Sigmoid colon (tissue), 7 donors: ENCODE results near the gene LYL1. TPM values are rescaled to one million over a fixed set of nuclear protein-coding genes. Genes with fewer than 3 reads are reported as not detected.

Experiments used
- DNase-seq: peaks from one replicate; pipeline ENCODE4 v3.0.0-alpha.2; 2019
- H3K27ac ChIP-seq, 4 donors: fragments of 200-600 bp; sonication (generic); one replicate each; pipeline ENCODE4 v1.5.1; 2016 to 2019; ENCODE audit warnings: mild to moderate bottlenecking in 1 of 4
- H3K27me3 ChIP-seq, 3 donors: fragments of 200-600 bp; sonication (generic); one replicate each; pipeline ENCODE4 v1.5.1; 2019; ENCODE audit warnings: mild to moderate bottlenecking in 1 of 3
- H3K36me3 ChIP-seq, 4 donors: fragments of 200-600 bp; sonication (generic); one replicate each; pipeline ENCODE4 v1.5.1; 2016 to 2019
- H3K4me1 ChIP-seq, 4 donors: fragments of 200-600 bp; sonication (generic); one replicate each; pipeline ENCODE4 v1.5.1; 2017 to 2019
- H3K4me3 ChIP-seq, 4 donors: fragments of 200-600 bp; sonication (generic); one replicate each; pipeline ENCODE4 v1.5.1; 2017 to 2019; ENCODE audit warnings: mild to moderate bottlenecking in 2 of 4, moderate library complexity in 1 of 4
- H3K9me3 ChIP-seq, 4 donors: fragments of 200-600 bp in 3 of 4; sonication (generic) in 3 of 4; one replicate each; pipeline versions ENCODE4 v1.5.1 to v1.6.1; 2013 to 2019
- EP300 ChIP-seq, 4 donors: sonication (generic); formaldehyde crosslinking; IDR thresholded peaks; one replicate each; pipeline ENCODE4 v1.6.1; 2017; ENCODE audit warnings: antibody characterized with exemption in 4 of 4
- POLR2A ChIP-seq, 2 donors: fragments of 450-650 bp; IDR thresholded peaks; one replicate each; pipeline ENCODE4 v1.6.1; 2016; ENCODE audit warnings: antibody characterized with exemption in 2 of 2, mild to moderate bottlenecking in 2 of 2, moderate library complexity in 2 of 2
- POLR2AphosphoS5 ChIP-seq, 4 donors: sonication (generic); formaldehyde crosslinking; IDR thresholded peaks; one replicate each; pipeline ENCODE4 v1.6.1; 2017; ENCODE audit warnings: antibody characterized with exemption in 4 of 4
- WGBS, 2 donors: extraction: QIAGEN DNeasy Blood & Tissue Kit; methylation state at CpG; one replicate each; pipeline ENCODE4 v1.1.7; 2013; 5-methylcytosine and 5-hydroxymethylcytosine counted together
- intact Hi-C: fragments of 100-400 bp; cut with DNase I; formaldehyde crosslinking; loops from one replicate; pipeline ENCODE4 v1.15.1; 2023
- polyA plus RNA-seq, 3 donors: library from polyadenylated mRNA; stranded (reverse); fragments of 200-250 nt; gene quantifications; one replicate each; pipeline ENCODE4 v1.2.3, GENCODE V29; 2013
- total RNA-seq, 4 donors: library from RNA; depleted of rRNA; stranded (reverse); fragments of >200 nt; gene quantifications; one replicate each; pipeline ENCODE4 v1.1.0, GENCODE V29; 2016
- TF ChIP-seq, protein P1 (sequence below), 4 experiments: fragments of 450-650 bp in 3 of 4; fragments of 200-600 bp in 1 of 4; IDR thresholded peaks; one replicate each; pipeline ENCODE4 v1.5.1; 2016 to 2019; ENCODE audit warnings: antibody characterized with exemption in 4 of 4, mild to moderate bottlenecking in 3 of 4, moderate library complexity in 2 of 4
- donor health status: healthy with polysubstance abuse.
- donor health status: Bipolar disorder and iron deficiency.
- donor health status: healthy.

The LYL1 gene
- total and polyA plus RNA-seq, 7 donors: 3.0 to 18.4 (median 13.8) TPM

- no peaks in the 10 kb centered on the region for H3K27me3 ChIP-seq
- no peaks in the 10 kb centered on the region for H3K9me3 ChIP-seq
- WGBS, 2 donors: 96% methylated on average over 60 of the region's 60 CpGs
- peaks cover 0 to 52% (median 28%) of the 10 kb centered on the region in 4 donors for H3K36me3 ChIP-seq
- H3K4me3 ChIP-seq: no peak overlapping the region
- intact Hi-C loops: no loop called here
- no peak for DNase-seq
- H3K27ac ChIP-seq: peak overlapping the region in 3 of 4 donors; percentile 4 to 60 (median 36)
- no peak for TF ChIP-seq POLR2A (IDR thresholded peaks at IDR 0.05)
- TF ChIP-seq, protein P1, sequence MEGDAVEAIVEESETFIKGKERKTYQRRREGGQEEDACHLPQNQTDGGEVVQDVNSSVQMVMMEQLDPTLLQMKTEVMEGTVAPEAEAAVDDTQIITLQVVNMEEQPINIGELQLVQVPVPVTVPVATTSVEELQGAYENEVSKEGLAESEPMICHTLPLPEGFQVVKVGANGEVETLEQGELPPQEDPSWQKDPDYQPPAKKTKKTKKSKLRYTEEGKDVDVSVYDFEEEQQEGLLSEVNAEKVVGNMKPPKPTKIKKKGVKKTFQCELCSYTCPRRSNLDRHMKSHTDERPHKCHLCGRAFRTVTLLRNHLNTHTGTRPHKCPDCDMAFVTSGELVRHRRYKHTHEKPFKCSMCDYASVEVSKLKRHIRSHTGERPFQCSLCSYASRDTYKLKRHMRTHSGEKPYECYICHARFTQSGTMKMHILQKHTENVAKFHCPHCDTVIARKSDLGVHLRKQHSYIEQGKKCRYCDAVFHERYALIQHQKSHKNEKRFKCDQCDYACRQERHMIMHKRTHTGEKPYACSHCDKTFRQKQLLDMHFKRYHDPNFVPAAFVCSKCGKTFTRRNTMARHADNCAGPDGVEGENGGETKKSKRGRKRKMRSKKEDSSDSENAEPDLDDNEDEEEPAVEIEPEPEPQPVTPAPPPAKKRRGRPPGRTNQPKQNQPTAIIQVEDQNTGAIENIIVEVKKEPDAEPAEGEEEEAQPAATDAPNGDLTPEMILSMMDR (IDR thresholded peaks at IDR 0.05): no peak
- no peak for TF ChIP-seq EP300 (IDR thresholded peaks at IDR 0.05)
- TF ChIP-seq POLR2AphosphoS5 (IDR thresholded peaks at IDR 0.05): no peak
- peaks cover 0 to 27% (median 9%) of the 10 kb centered on the region in 4 donors for H3K4me1 ChIP-seq
These were observed 32.7 kb upstream of the LYL1 start for GRCh38 chr19:13135068-13136062.

DNA sequence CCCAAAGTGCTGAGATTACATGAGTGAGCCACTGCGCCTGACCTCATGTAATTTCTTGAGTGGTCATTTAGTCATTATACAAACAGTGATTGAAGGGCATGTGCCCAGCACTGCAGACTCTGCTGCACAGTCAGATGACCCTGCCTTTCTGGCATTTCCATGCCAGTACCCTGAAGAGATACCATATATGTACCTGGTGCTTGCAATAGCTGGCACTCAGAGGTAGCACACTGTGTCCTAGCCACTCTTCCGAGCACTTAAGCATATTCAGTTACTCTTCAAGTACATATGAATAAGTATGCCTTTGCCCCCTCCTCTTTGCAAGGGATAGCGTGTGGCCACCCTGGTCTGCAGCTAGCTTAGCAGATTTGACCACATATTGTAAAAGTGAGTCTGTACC is 32.0 kb upstream of the LYL1 start:
- Histone ChIP-seq H3K4me1 (peaks cover 0 to 27% (median 9%) of the 10 kb centered on the region in 4 donors), H3K27me3 (no peaks in the 10 kb centered on the region), H3K4me3 (no peak overlapping the region), H3K9me3 (no peaks in the 10 kb centered on the region), H3K36me3 (peaks cover 0 to 46% (median 28%) of the 10 kb centered on the region in 4 donors), H3K27ac (peak overlapping the region; percentile 1 to 60 (median 20))
- TF ChIP-seq POLR2AphosphoS5 (IDR thresholded peaks at IDR 0.05): peak in 1 of 4 donors; percentile 18
- TF ChIP-seq EP300 (IDR thresholded peaks at IDR 0.05): peak in 1 of 4 donors; percentile 43
- TF ChIP-seq, protein P1 (IDR thresholded peaks at IDR 0.05): no peak
- no peak for TF ChIP-seq POLR2A (IDR thresholded peaks at IDR 0.05)
- WGBS, 2 donors: 96 to 97% methylated on average over 3 of the region's 3 CpGs
- intact Hi-C loops: no loop called here
- no peak for DNase-seq

- H3K27me3 ChIP-seq: no peaks in the 10 kb centered on the region
- no peak for DNase-seq
- WGBS, 2 donors: 83% methylated on average over 12 of the region's 12 CpGs
- intact Hi-C loops: no loop called here
- H3K9me3 ChIP-seq: no peaks in the 10 kb centered on the region
- TF ChIP-seq EP300 (IDR thresholded peaks at IDR 0.05) (no peak), POLR2A (IDR thresholded peaks at IDR 0.05) (no peak), POLR2AphosphoS5 (IDR thresholded peaks at IDR 0.05) (no peak)
- TF ChIP-seq, protein P1 (IDR thresholded peaks at IDR 0.05): no peak
- H3K27ac ChIP-seq: peak overlapping the region; percentile 1 to 60 (median 20)
- H3K4me1 ChIP-seq: peaks cover 0 to 27% (median 9%) of the 10 kb centered on the region in 4 donors
- no peak overlapping the region for H3K4me3 ChIP-seq
- peaks cover 0 to 34% (median 23%) of the 10 kb centered on the region in 4 donors for H3K36me3 ChIP-seq
These were observed 30.7 kb upstream of the LYL1 start for GRCh38 chr19:13133241-13133870.

DNA sequence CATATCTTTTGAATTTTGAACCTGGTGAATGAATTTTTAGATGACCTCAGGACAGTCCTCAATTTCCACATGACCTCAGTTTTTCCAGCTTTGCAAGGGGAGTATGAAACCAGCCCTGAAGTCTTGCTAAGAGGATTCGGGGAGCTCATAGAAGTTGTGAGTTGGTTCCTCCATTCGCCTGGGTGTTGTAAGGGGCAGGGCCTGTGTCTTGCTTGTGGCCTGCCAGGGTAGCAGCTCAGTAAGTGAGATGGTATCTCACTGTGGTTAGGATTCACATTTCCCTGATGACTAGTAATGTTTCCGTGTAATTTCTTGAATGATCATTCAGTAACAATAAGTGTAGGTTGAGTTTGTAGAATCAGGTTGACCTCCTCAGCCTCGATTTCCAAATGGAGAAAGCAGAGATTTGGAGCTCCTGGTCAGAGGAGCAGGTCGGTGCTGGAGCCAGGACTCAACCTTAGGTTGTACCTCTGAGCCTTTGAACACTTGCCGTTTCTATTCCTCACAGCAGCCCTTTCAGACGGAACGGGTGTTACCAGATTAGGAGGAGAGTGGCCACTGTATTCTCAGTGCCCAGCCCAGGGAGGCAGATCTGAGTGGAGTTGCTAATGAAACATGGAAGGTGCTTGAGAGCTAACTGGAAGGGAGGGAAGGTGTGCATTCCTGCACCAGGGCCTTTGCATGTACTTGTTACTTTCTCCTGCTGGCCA is 30.0 kb upstream of the LYL1 start:
- intact Hi-C loops: no loop called here
- Histone ChIP-seq H3K4me3 (no peak overlapping the region), H3K27ac (peak overlapping the region in 2 of 4 donors; percentile 36 to 60), H3K36me3 (peaks cover 0 to 26% (median 16%) of the 10 kb centered on the region in 4 donors), H3K9me3 (no peaks in the 10 kb centered on the region), H3K27me3 (no peaks in the 10 kb centered on the region), H3K4me1 (peaks cover 0 to 27% (median 9%) of the 10 kb centered on the region in 4 donors)
- TF ChIP-seq POLR2A (IDR thresholded peaks at IDR 0.05): no peak
- no peak for DNase-seq
- 80 to 85% methylated on average over 8 of the region's 8 CpGs for WGBS, 2 donors
